ENCODE data around the gene KMT2C. TPM values are rescaled to one million over a fixed set of nuclear protein-coding genes. Genes with fewer than 3 reads are reported as not detected.

Gene KMT2C
- total and polyA plus RNA-seq, 4 donors: 6.3 to 35.3 (median 19.3) TPM

- TF ChIP-seq FOXA2 (IDR thresholded peaks at IDR 0.05): no peak
- no peak for TF ChIP-seq HNF4G (IDR thresholded peaks at IDR 0.05)
- no peak for TF ChIP-seq RAD21 (IDR thresholded peaks at IDR 0.05)
- TF ChIP-seq GABPA (IDR thresholded peaks at IDR 0.05 in 1 of 2, conservative IDR thresholded peaks at IDR 0.05 in 1 of 2): no peak
- TF ChIP-seq JUND (IDR thresholded peaks at IDR 0.05): no peak
These were observed 255.8 kb downstream of the KMT2C start (continued) for GRCh38 chr7:152180048-152180447.

- Histone ChIP-seq H3K36me3 (ENCODE audit: control insufficient read depth in 4 of 4, insufficient read depth in 3 of 4, low read depth in 1 of 4, low read length in 3 of 4) (peaks cover 6 to 63% (median 52%) of the 10 kb centered on the region in 4 donors), H3K27me3 (ENCODE audit: control insufficient read depth in 4 of 4, insufficient read depth in 4 of 4, low read length in 3 of 4) (no peaks in the 10 kb centered on the region), H3K27ac (ENCODE audit: low read depth in 1 of 2, low read length in 2 of 2) (no peak overlapping the region), H3K9me3 (ENCODE audit: control insufficient read depth in 4 of 4, low read length in 3 of 4) (no peaks in the 10 kb centered on the region), H3K9ac (ENCODE audit: low read depth in 1 of 2, low read length in 2 of 2) (no peak overlapping the region), H3K4me3 (ENCODE audit: low read depth in 1 of 3, low read length in 3 of 3) (no peak overlapping the region), H3K4me1 (ENCODE audit: control insufficient read depth in 4 of 4, insufficient read depth in 4 of 4, low read length in 3 of 4) (no peaks in the 10 kb centered on the region)
- 96% methylated on average over 3 of the region's 3 CpGs for WGBS
- TF ChIP-seq TAF1 (conservative IDR thresholded peaks at IDR 0.05) (no peak), MAX (IDR thresholded peaks at IDR 0.05) (no peak), HNF4G (IDR thresholded peaks at IDR 0.05) (no peak), FOXA1 (IDR thresholded peaks at IDR 0.05) (no peak), CTCF (IDR thresholded peaks at IDR 0.05; ENCODE audit: low read depth, low read length, missing input control) (no peak), JUND (IDR thresholded peaks at IDR 0.05) (no peak), GABPA (IDR thresholded peaks at IDR 0.05 in 1 of 2, conservative IDR thresholded peaks at IDR 0.05 in 1 of 2) (no peak), REST (IDR thresholded peaks at IDR 0.05) (no peak), HNF4A (conservative IDR thresholded peaks at IDR 0.05) (no peak), YY1 (IDR thresholded peaks at IDR 0.05) (no peak), ZBTB33 (IDR thresholded peaks at IDR 0.05) (no peak), RAD21 (IDR thresholded peaks at IDR 0.05) (no peak), FOXA2 (IDR thresholded peaks at IDR 0.05) (no peak), RXRA (IDR thresholded peaks at IDR 0.05) (no peak), SP1 (IDR thresholded peaks at IDR 0.05) (no peak), NR2F2 (IDR thresholded peaks at IDR 0.05) (no peak), EGR1 (IDR thresholded peaks at IDR 0.05; ENCODE audit: low read depth in 2 of 2) (no peak), ATF3 (IDR thresholded peaks at IDR 0.05) (no peak)
- DNase-seq (ENCODE audit: low spot score): no peak
These were observed 257.3 kb downstream of the KMT2C start for GRCh38 chr7:152178405-152179058.

Data from liver (tissue), 9 donors.